Naive thymus-derived CD4-positive, alpha-beta T cell (primary cell): ENCODE results near the gene DIP2B. TPM values are rescaled to one million over a fixed set of nuclear protein-coding genes. Genes with fewer than 3 reads are reported as not detected.
A peak's percentile ranks its signal among the peaks of the same experiment; 100 is the strongest.

ENCODE experiments used
- ATAC-seq: fragments of 150-1000 bp; cut with Tn5 transposase; 2 replicates; pipeline ENCODE4 v1.10.0; 2021; ENCODE audit warnings: mild to moderate bottlenecking, moderate library complexity
- CTCF ChIA-PET: fragments of 350-600 bp; sonication (Branson Sonifier 250); formaldehyde crosslinking; loops from one replicate; lab custom pipeline; 2021; ENCODE audit warnings: antibody characterized with exemption; lab: Charles Lee
- POLR2A ChIA-PET: fragments of 350-600 bp; sonication (Branson Sonifier 250); formaldehyde crosslinking; loops from one replicate; lab custom pipeline; 2021; ENCODE audit warnings: antibody characterized with exemption, inconsistent platforms; lab: Charles Lee
- DNase-seq, 9 donors: peaks; one replicate each; pipeline versions ENCODE4 v3.0.0 to v3.0.0-alpha.2; 2020 to 2022; ENCODE audit warnings: mixed read lengths in 1 of 9
- H3K27ac ChIP-seq: one replicate; pipeline ENCODE4 v1.7.0; 2013; ENCODE audit warnings: mild to moderate bottlenecking, low read depth, low read length, moderate library complexity
- H3K27me3 ChIP-seq, 2 donors: one replicate each; pipeline ENCODE4 v1.7.0; 2013; ENCODE audit warnings: low read length in 2 of 2, mild to moderate bottlenecking in 2 of 2, moderate library complexity in 2 of 2; ENCODE audit not compliant: control insufficient read depth in 2 of 2, insufficient read depth in 2 of 2
- H3K36me3 ChIP-seq, 3 experiments: 1 replicate in 2 of 3; 2 replicates in 1 of 3; pipeline ENCODE4 v1.7.0; 2013; ENCODE audit warnings: low read length in 3 of 3, mild to moderate bottlenecking in 3 of 3, moderate library complexity in 1 of 3; ENCODE audit not compliant: insufficient read depth in 3 of 3, control insufficient read depth in 2 of 3
- H3K4me1 ChIP-seq, 2 donors: one replicate each; pipeline ENCODE4 v1.7.0; 2013; ENCODE audit warnings: low read length in 2 of 2, mild to moderate bottlenecking in 2 of 2, moderate library complexity in 1 of 2; ENCODE audit not compliant: control insufficient read depth in 2 of 2, insufficient read depth in 2 of 2
- H3K4me3 ChIP-seq: 2 replicates; pipeline ENCODE4 v1.7.0; 2013; ENCODE audit warnings: mild to moderate bottlenecking, low read length
- H3K9me3 ChIP-seq, 3 experiments: 1 replicate in 2 of 3; 2 replicates in 1 of 3; pipeline ENCODE4 v1.7.0; 2013; ENCODE audit warnings: low read length in 3 of 3; ENCODE audit not compliant: control insufficient read depth in 2 of 3
- H3K27ac Mint-ChIP-seq, 9 donors: one replicate each; pipeline ENCODE4 v1.8.0; 2020 to 2022; ENCODE audit warnings: mixed read lengths in 9 of 9, mild to moderate bottlenecking in 8 of 9, moderate library complexity in 5 of 9, inconsistent platforms in 2 of 9
- H3K27me3 Mint-ChIP-seq, 5 donors: one replicate each; pipeline ENCODE4 v1.8.0; 2021 to 2022; ENCODE audit warnings: mixed read lengths in 5 of 5, mild to moderate bottlenecking in 1 of 5
- H3K36me3 Mint-ChIP-seq, 5 donors: one replicate each; pipeline ENCODE4 v1.8.0; 2020 to 2022; ENCODE audit warnings: mixed read lengths in 5 of 5, mild to moderate bottlenecking in 3 of 5, inconsistent platforms in 1 of 5
- H3K4me1 Mint-ChIP-seq, 7 donors: one replicate each; pipeline ENCODE4 v1.8.0; 2020 to 2022; ENCODE audit warnings: mixed read lengths in 7 of 7, mild to moderate bottlenecking in 3 of 7, inconsistent platforms in 1 of 7
- H3K4me3 Mint-ChIP-seq, 10 donors: one replicate each; pipeline ENCODE4 v1.8.0; 2020 to 2022; ENCODE audit warnings: mild to moderate bottlenecking in 10 of 10, mixed read lengths in 10 of 10, moderate library complexity in 6 of 10, inconsistent platforms in 2 of 10
- H3K9me3 Mint-ChIP-seq, 11 donors: one replicate each; pipeline ENCODE4 v1.8.0; 2020 to 2022; ENCODE audit warnings: mixed read lengths in 11 of 11, mild to moderate bottlenecking in 4 of 11, inconsistent platforms in 1 of 11, moderate library complexity in 1 of 11
- intact Hi-C, 2 donors: fragments of 100-400 bp; cut with micrococcal nuclease; formaldehyde crosslinking; loops; one replicate each; pipeline ENCODE4 v1.15.1; 2023
- polyA plus RNA-seq, 2 donors: library from polyadenylated mRNA; unstranded; fragments of 300-500 nt; fragmentation: Illumina TruSeq; gene quantifications; one replicate each; pipeline ENCODE4 v1.2.3, GENCODE V29; 2021
- total RNA-seq, 6 experiments: library from RNA in 5 of 6; stranded (reverse) in 5 of 6; gene quantifications; 1 replicate in 5 of 6; 2 replicates in 1 of 6; pipeline ENCODE4 v1.2.3 and lab custom pipeline; 2021 to 2026

The DIP2B gene
- total and polyA plus RNA-seq, 7 experiments from 2014 or later, result 10.0 to 41.8 (median 34.3) TPM

- peaks cover 0 to 8% (median 0%) of the 10 kb centered on the region in 11 donors for H3K9me3 Mint-ChIP-seq
- ChIA-PET CTCF (no interaction called here), POLR2A (no interaction called here)
- peaks cover 16 to 41% (median 32%) of the 10 kb centered on the region in 7 donors for H3K4me1 Mint-ChIP-seq
- no peaks in the 10 kb centered on the region for H3K27me3 Mint-ChIP-seq
- DNase-seq (no peak), ATAC-seq (no peak)
- no peaks in the 10 kb centered on the region for H3K9me3 ChIP-seq
- peak overlapping the region in 1 of 9 donors; percentile 5 for H3K27ac Mint-ChIP-seq
- peaks cover 0 to 9% (median 6%) of the 10 kb centered on the region in 3 experiments for H3K36me3 ChIP-seq
- no peak overlapping the region for H3K4me3 Mint-ChIP-seq
- H3K27ac ChIP-seq, result no peak overlapping the region
- intact Hi-C loops, result no loop called here
- H3K27me3 ChIP-seq, result no peaks in the 10 kb centered on the region
- H3K36me3 Mint-ChIP-seq, result peaks cover 4 to 31% (median 13%) of the 10 kb centered on the region in 5 donors
- H3K4me1 ChIP-seq, result peaks cover 0 to 8% of the 10 kb centered on the region in 2 donors
- H3K4me3 ChIP-seq, result no peak overlapping the region
Measured at GRCh38 chr12:50772470-50772869, 267.7 kb downstream of the DIP2B start.

- H3K27me3 ChIP-seq, result no peaks in the 10 kb centered on the region
- H3K4me3 ChIP-seq, result no peak overlapping the region
- ChIA-PET CTCF (no interaction called here), POLR2A (no interaction called here)
- Mint-ChIP-seq H3K4me1 (peaks cover 16 to 37% (median 32%) of the 10 kb centered on the region in 7 donors), H3K36me3 (peaks cover 4 to 31% (median 13%) of the 10 kb centered on the region in 5 donors), H3K9me3 (peaks cover 0 to 8% (median 0%) of the 10 kb centered on the region in 11 donors), H3K27ac (peak overlapping the region in 2 of 9 donors; percentile 5 to 62), H3K4me3 (no peak overlapping the region), H3K27me3 (no peaks in the 10 kb centered on the region)
- no peak overlapping the region for H3K27ac ChIP-seq
- DNase-seq (no peak), ATAC-seq (no peak)
- peaks cover 0 to 8% of the 10 kb centered on the region in 2 donors for H3K4me1 ChIP-seq
- H3K36me3 ChIP-seq, result peaks cover 0 to 9% (median 6%) of the 10 kb centered on the region in 3 experiments
- intact Hi-C loops, result no loop called here
- H3K9me3 ChIP-seq, result no peaks in the 10 kb centered on the region
Measured at GRCh38 chr12:50772877-50773276, 268.1 kb downstream of the DIP2B start.

GRCh38 chr12:50775251-50775650 is 270.5 kb downstream of the DIP2B start:
- CTCF ChIA-PET, result no interaction called here

GRCh38 chr12:50776749-50777728 is 272.3 kb downstream of the DIP2B start:
- no peak overlapping the region for H3K27ac ChIP-seq
- no peaks in the 10 kb centered on the region for H3K27me3 ChIP-seq
- no peaks in the 10 kb centered on the region for H3K4me1 ChIP-seq
- no peak overlapping the region for H3K4me3 ChIP-seq
- CTCF ChIA-PET, result interaction anchor here (0.6 kb wide), 1 partner anchor 49 kb away, joined by 3 read pairs; no protein-coding TSS in a partner anchor
- no peaks in the 10 kb centered on the region for H3K9me3 ChIP-seq
- no peak overlapping the region for H3K4me3 Mint-ChIP-seq
- no peak for ATAC-seq
- peak overlapping the region in 1 of 9 donors; percentile 59 for H3K27ac Mint-ChIP-seq
- no peaks in the 10 kb centered on the region for H3K27me3 Mint-ChIP-seq
- POLR2A ChIA-PET, result interaction anchor here (1.2 kb wide), 1 partner anchor 12 kb away, joined by 4 read pairs; no protein-coding TSS in a partner anchor
- peaks cover 0 to 13% (median 0%) of the 10 kb centered on the region in 3 experiments for H3K36me3 ChIP-seq
- intact Hi-C loops, result no loop called here
- H3K36me3 Mint-ChIP-seq, result peaks cover 0 to 34% (median 12%) of the 10 kb centered on the region in 5 donors
- peaks cover 0 to 8% (median 0%) of the 10 kb centered on the region in 11 donors for H3K9me3 Mint-ChIP-seq
- peaks cover 13 to 39% (median 27%) of the 10 kb centered on the region in 7 donors for H3K4me1 Mint-ChIP-seq
- no peak for DNase-seq

More at GRCh38 chr12:50775251-50775650, 270.5 kb downstream of the DIP2B start:
- Mint-ChIP-seq H3K4me3 (no peak overlapping the region), H3K4me1 (peaks cover 13 to 40% (median 30%) of the 10 kb centered on the region in 7 donors), H3K27me3 (no peaks in the 10 kb centered on the region), H3K27ac (peak overlapping the region in 1 of 9 donors; percentile 59), H3K36me3 (peaks cover 4 to 40% (median 13%) of the 10 kb centered on the region in 5 donors), H3K9me3 (peaks cover 0 to 8% (median 0%) of the 10 kb centered on the region in 11 donors)
- peaks cover 0 to 11% (median 5%) of the 10 kb centered on the region in 3 experiments for H3K36me3 ChIP-seq
- no peaks in the 10 kb centered on the region for H3K9me3 ChIP-seq
- POLR2A ChIA-PET, result interaction anchor here (1.2 to 2.0 kb wide), 2 partner anchors 10 to 12 kb away, joined by 3 to 6 read pairs; partner anchors contain the start of gene ATF1
- ATAC-seq, result no peak
- H3K27ac ChIP-seq, result no peak overlapping the region
- intact Hi-C loops, result no loop called here
- no peak for DNase-seq
- H3K27me3 ChIP-seq, result no peaks in the 10 kb centered on the region
- H3K4me1 ChIP-seq, result no peaks in the 10 kb centered on the region
- H3K4me3 ChIP-seq, result no peak overlapping the region

- intact Hi-C loops, result no loop called here
- peaks cover 7 to 32% (median 22%) of the 10 kb centered on the region in 7 donors for H3K4me1 Mint-ChIP-seq
- no peak overlapping the region for H3K27ac ChIP-seq
- no peaks in the 10 kb centered on the region for H3K4me1 ChIP-seq
- no peaks in the 10 kb centered on the region for H3K27me3 Mint-ChIP-seq
- H3K27me3 ChIP-seq, result no peaks in the 10 kb centered on the region
- H3K9me3 Mint-ChIP-seq, result peaks cover 0 to 2% (median 0%) of the 10 kb centered on the region in 11 donors
- H3K36me3 Mint-ChIP-seq, result peaks cover 0 to 20% (median 3%) of the 10 kb centered on the region in 5 donors
- ATAC-seq, result no peak
- H3K36me3 ChIP-seq, result peaks cover 0 to 14% (median 0%) of the 10 kb centered on the region in 3 experiments
- ChIA-PET CTCF (interaction anchor here (0.6 to 0.9 kb wide), 3 partner anchors 12 to 244 kb away, joined by 3 to 5 read pairs (median 4); no protein-coding TSS in a partner anchor), POLR2A (interaction anchor here (0.6 to 0.7 kb wide), 2 partner anchors 16 to 211 kb away, joined by 3 read pairs; no protein-coding TSS in a partner anchor)
- H3K4me3 ChIP-seq, result no peak overlapping the region
- peak overlapping the region in 1 of 9 donors; percentile 25 for H3K27ac Mint-ChIP-seq
- no peak for DNase-seq
- peak overlapping the region in 1 of 10 donors; percentile 29 for H3K4me3 Mint-ChIP-seq
- H3K9me3 ChIP-seq, result no peaks in the 10 kb centered on the region
Measured at GRCh38 chr12:50778663-50779590, 274.1 kb downstream of the DIP2B start.
